Natural killer cell (primary cell): ENCODE results near the gene MITF. TPM values are rescaled to one million over a fixed set of nuclear protein-coding genes. Genes with fewer than 3 reads are reported as not detected.

ENCODE experiments used
- ATAC-seq, 3 donors: fragments of 150-1000 bp in 2 of 3; fragments of 200-7000 bp in 1 of 3; cut with Tn5 transposase; 1 replicate in 1 of 3; 2 replicates in 2 of 3; pipeline ENCODE4 v1.10.0; 2021; ENCODE audit warnings: mild to moderate bottlenecking in 2 of 3, moderate library complexity in 2 of 3
- DNase-seq, 2 donors: peaks; one replicate each; pipeline versions ENCODE4 v3.0.0 to v3.0.0-alpha.2; 2013 to 2021; ENCODE audit warnings: mixed read lengths in 1 of 2
- H3K27ac ChIP-seq: one replicate; pipeline ENCODE4 v1.5.1; 2013; ENCODE audit warnings: mild to moderate bottlenecking, low read length
- H3K27me3 ChIP-seq: one replicate; pipeline ENCODE4 v1.6.1; 2013; ENCODE audit warnings: low read length; ENCODE audit not compliant: control insufficient read depth, insufficient read depth
- H3K36me3 ChIP-seq: one replicate; pipeline ENCODE4 v1.6.1; 2013; ENCODE audit warnings: low read length; ENCODE audit not compliant: control insufficient read depth, insufficient read depth
- H3K4me1 ChIP-seq: one replicate; pipeline ENCODE4 v1.6.1; 2013; ENCODE audit warnings: low read length; ENCODE audit not compliant: control insufficient read depth, insufficient read depth
- H3K4me3 ChIP-seq: one replicate; pipeline ENCODE4 v1.5.1; 2013; ENCODE audit warnings: low read length
- H3K9me3 ChIP-seq: one replicate; pipeline ENCODE4 v1.6.1; 2013; ENCODE audit warnings: low read length; ENCODE audit not compliant: control insufficient read depth, insufficient read depth
- H3K27ac Mint-ChIP-seq, 2 donors: one replicate each; pipeline ENCODE4 v1.8.0; 2022; ENCODE audit warnings: mild to moderate bottlenecking in 2 of 2, mixed read lengths in 2 of 2, moderate library complexity in 1 of 2
- H3K27me3 Mint-ChIP-seq, 2 donors: one replicate each; pipeline ENCODE4 v1.8.0; 2022; ENCODE audit warnings: low read depth in 2 of 2, mixed read lengths in 2 of 2
- H3K36me3 Mint-ChIP-seq: one replicate; pipeline ENCODE4 v1.8.0; 2022; ENCODE audit warnings: mixed read lengths
- H3K4me1 Mint-ChIP-seq, 2 donors: one replicate each; pipeline ENCODE4 v1.8.0; 2022; ENCODE audit warnings: mixed read lengths in 2 of 2
- H3K4me3 Mint-ChIP-seq: one replicate; pipeline ENCODE4 v1.8.0; 2022; ENCODE audit warnings: mild to moderate bottlenecking, moderate library complexity, mixed read lengths
- H3K9me3 Mint-ChIP-seq, 2 donors: one replicate each; pipeline ENCODE4 v1.8.0; 2022; ENCODE audit warnings: mixed read lengths in 2 of 2
- CTCF ChIP-seq: fragments of 200-600 bp; IDR thresholded peaks from one replicate; pipeline ENCODE4 v1.8.0; 2022; ENCODE audit warnings: antibody characterized with exemption
- WGBS: methylation state at CpG from one replicate; pipeline ENCODE4 v1.1.7; 2013; ENCODE audit warnings: missing lambda C conversion rate; ENCODE audit not compliant: insufficient coverage; 5-methylcytosine and 5-hydroxymethylcytosine counted together
- intact Hi-C: fragments of 100-400 bp; cut with micrococcal nuclease; formaldehyde crosslinking; loops from one replicate; pipeline ENCODE4 v1.14.2; 2022
- total RNA-seq, 4 donors: library from RNA; stranded (reverse); fragments of 120-200 nt in 1 of 4; gene quantifications; one replicate each; pipeline versions ENCODE4 v1.2.3 to v1.2.4, GENCODE V29; 2013 to 2022

The MITF gene
- total RNA-seq, 3 donors from 2014 or later (not counting 1 experiment from before 2014, with no cell fraction given): 0.23 to 1.5 (median 0.54) TPM

GRCh38 chr3:69921651-69922050 is 182.4 kb downstream of the MITF start:
- Mint-ChIP-seq H3K27me3 (no peaks in the 10 kb centered on the region), H3K36me3 (no peaks in the 10 kb centered on the region), H3K27ac (no peak overlapping the region), H3K9me3 (no peaks in the 10 kb centered on the region), H3K4me1 (no peaks in the 10 kb centered on the region), H3K4me3 (no peak overlapping the region)
- 91% methylated on average over 6 of the region's 6 CpGs for WGBS
- Histone ChIP-seq H3K36me3 (no peaks in the 10 kb centered on the region), H3K27ac (no peak overlapping the region), H3K4me3 (no peak overlapping the region), H3K27me3 (no peaks in the 10 kb centered on the region), H3K9me3 (no peaks in the 10 kb centered on the region), H3K4me1 (no peaks in the 10 kb centered on the region)
- no peak for TF ChIP-seq CTCF
- ATAC-seq (no peak), DNase-seq (no peak)
- intact Hi-C loops: no loop called here

- H3K27ac ChIP-seq: no peak overlapping the region
- H3K36me3 Mint-ChIP-seq: no peaks in the 10 kb centered on the region
- no peak overlapping the region for H3K27ac Mint-ChIP-seq
- intact Hi-C loops: no loop called here
- no peaks in the 10 kb centered on the region for H3K27me3 Mint-ChIP-seq
- no peaks in the 10 kb centered on the region for H3K36me3 ChIP-seq
- no peak for DNase-seq
- WGBS: 79% methylated on average over 4 of the region's 4 CpGs
- TF ChIP-seq CTCF: no peak
- no peaks in the 10 kb centered on the region for H3K4me1 Mint-ChIP-seq
- no peak overlapping the region for H3K4me3 ChIP-seq
- ATAC-seq: no peak
- no peaks in the 10 kb centered on the region for H3K9me3 ChIP-seq
- H3K27me3 ChIP-seq: no peaks in the 10 kb centered on the region
- H3K9me3 Mint-ChIP-seq: no peaks in the 10 kb centered on the region
- H3K4me1 ChIP-seq: no peaks in the 10 kb centered on the region
- H3K4me3 Mint-ChIP-seq: no peak overlapping the region
Measured at GRCh38 chr3:69922521-69923000, 183.3 kb downstream of the MITF start.

GRCh38 chr3:69925506-69925905 is 186.2 kb downstream of the MITF start:
- TF ChIP-seq CTCF: no peak
- intact Hi-C loops: no loop called here
- DNase-seq (no peak), ATAC-seq (no peak)
- Mint-ChIP-seq H3K36me3 (no peaks in the 10 kb centered on the region), H3K27ac (no peak overlapping the region), H3K4me1 (no peaks in the 10 kb centered on the region), H3K27me3 (no peaks in the 10 kb centered on the region), H3K4me3 (no peak overlapping the region), H3K9me3 (peaks cover 0 to 4% of the 10 kb centered on the region in 2 donors)
- no peak overlapping the region for H3K4me3 ChIP-seq
- no peaks in the 10 kb centered on the region for H3K27me3 ChIP-seq
- no peak overlapping the region for H3K27ac ChIP-seq
- H3K4me1 ChIP-seq: no peaks in the 10 kb centered on the region
- H3K9me3 ChIP-seq: no peaks in the 10 kb centered on the region
- H3K36me3 ChIP-seq: no peaks in the 10 kb centered on the region

GRCh38 chr3:69926385-69926784 is 187.1 kb downstream of the MITF start:
- Mint-ChIP-seq H3K9me3 (peaks cover 0 to 4% of the 10 kb centered on the region in 2 donors), H3K4me1 (no peaks in the 10 kb centered on the region), H3K27ac (no peak overlapping the region), H3K27me3 (no peaks in the 10 kb centered on the region), H3K36me3 (no peaks in the 10 kb centered on the region), H3K4me3 (no peak overlapping the region)
- intact Hi-C loops: no loop called here
- no peak for TF ChIP-seq CTCF
- DNase-seq (no peak), ATAC-seq (no peak)
- Histone ChIP-seq H3K9me3 (no peaks in the 10 kb centered on the region), H3K4me3 (no peak overlapping the region), H3K36me3 (no peaks in the 10 kb centered on the region), H3K27me3 (no peaks in the 10 kb centered on the region), H3K27ac (no peak overlapping the region), H3K4me1 (no peaks in the 10 kb centered on the region)
- WGBS: 93% methylated on average over 8 of the region's 8 CpGs
